Stimulated activated CD8-positive, alpha-beta memory T cell treated with anti-CD3 and anti-CD28 coated beads, Interleukin-4, amount 100 ng/mL, for 1 hour (primary cell): ENCODE results near the gene SPECC1.

Experiments
- DNase-seq, 2 donors: peaks; one replicate each; pipeline ENCODE4 v3.0.0-alpha.2; 2020; ENCODE audit warnings: low read depth in 2 of 2, low spot score in 1 of 2

Gene SPECC1

GRCh38 chr17:20266806-20267458 is 257.8 kb downstream of the SPECC1 start:
- DNase-seq, result no peak

GRCh38 chr17:20267459-20267842 is 258.3 kb downstream of the SPECC1 start:
- DNase-seq, result peak in 1 of 2 donors; percentile 11

- no peak for DNase-seq
These were observed 261.2 kb downstream of the SPECC1 start for GRCh38 chr17:20270369-20270768.

GRCh38 chr17:20271011-20271610 is 262.0 kb downstream of the SPECC1 start:
- DNase-seq, result no peak

- no peak for DNase-seq
These were observed 264.8 kb downstream of the SPECC1 start for GRCh38 chr17:20273741-20274500.

- no peak for DNase-seq
These were observed 266.5 kb downstream of the SPECC1 start for GRCh38 chr17:20275653-20276052.

- no peak for DNase-seq
These were observed 267.3 kb downstream of the SPECC1 start for GRCh38 chr17:20276421-20276820.

- no peak for DNase-seq
These were observed 269.6 kb downstream of the SPECC1 start for GRCh38 chr17:20278805-20279204.

- no peak for DNase-seq
These were observed 270.5 kb downstream of the SPECC1 start for GRCh38 chr17:20279631-20280030.

GRCh38 chr17:20280051-20280450 is 270.9 kb downstream of the SPECC1 start:
- DNase-seq, result no peak

GRCh38 chr17:20280851-20281250 is 271.7 kb downstream of the SPECC1 start:
- no peak for DNase-seq

- DNase-seq, result no peak
These were observed 272.7 kb downstream of the SPECC1 start for GRCh38 chr17:20281860-20282259.

- DNase-seq, result no peak
These were observed 273.6 kb downstream of the SPECC1 start for GRCh38 chr17:20282526-20283308.

GRCh38 chr17:20284022-20284421 is 274.9 kb downstream of the SPECC1 start:
- no peak for DNase-seq

- no peak for DNase-seq
These were observed 275.6 kb downstream of the SPECC1 start for GRCh38 chr17:20284570-20285295.

- DNase-seq, result no peak
These were observed 280.8 kb downstream of the SPECC1 start for GRCh38 chr17:20289984-20290383.

- DNase-seq, result no peak
These were observed 282.7 kb downstream of the SPECC1 start for GRCh38 chr17:20291853-20292252.

- no peak for DNase-seq
These were observed 284.3 kb downstream of the SPECC1 start for GRCh38 chr17:20293501-20293900.

GRCh38 chr17:20294120-20294519 is 285.0 kb downstream of the SPECC1 start:
- DNase-seq, result no peak

- no peak for DNase-seq
These were observed 289.9 kb downstream of the SPECC1 start for GRCh38 chr17:20299013-20299412.

- no peak for DNase-seq
These were observed 291.3 kb downstream of the SPECC1 start for GRCh38 chr17:20300436-20300934.
